CD4-positive, alpha-beta T cell treated with Interleukin-10 for 1 hour (primary cell): ENCODE data around the gene PDLIM5.
"Not testable (repeated sequence)": the region's sequence is repeated elsewhere in the genome, so short reads cannot be mapped to it uniquely, and the experiment has no call there.

Source experiments
- DNase-seq: peaks from one replicate; pipeline ENCODE4 v3.0.0-alpha.2; 2020

Gene PDLIM5

DNA sequence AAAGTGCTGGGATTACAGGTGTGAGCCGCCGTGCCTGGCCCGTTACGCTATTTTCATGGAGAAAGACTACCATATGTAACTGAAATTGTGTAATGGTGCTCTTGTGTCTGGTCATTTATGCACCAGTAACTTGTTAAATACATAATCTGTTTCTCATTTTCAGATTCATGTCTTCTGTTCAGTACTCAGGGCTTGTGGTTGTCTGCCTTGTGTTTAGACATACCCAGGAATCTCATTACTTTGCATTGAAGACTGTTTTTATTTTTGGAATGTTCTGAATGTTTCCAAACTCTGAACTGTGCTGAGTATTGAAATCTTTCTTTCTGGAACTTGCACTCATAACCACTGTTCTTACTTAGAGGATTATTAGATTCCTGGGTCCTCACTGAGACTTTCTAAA is 52.8 kb downstream of the PDLIM5 start:
- DNase-seq = no peak

DNA sequence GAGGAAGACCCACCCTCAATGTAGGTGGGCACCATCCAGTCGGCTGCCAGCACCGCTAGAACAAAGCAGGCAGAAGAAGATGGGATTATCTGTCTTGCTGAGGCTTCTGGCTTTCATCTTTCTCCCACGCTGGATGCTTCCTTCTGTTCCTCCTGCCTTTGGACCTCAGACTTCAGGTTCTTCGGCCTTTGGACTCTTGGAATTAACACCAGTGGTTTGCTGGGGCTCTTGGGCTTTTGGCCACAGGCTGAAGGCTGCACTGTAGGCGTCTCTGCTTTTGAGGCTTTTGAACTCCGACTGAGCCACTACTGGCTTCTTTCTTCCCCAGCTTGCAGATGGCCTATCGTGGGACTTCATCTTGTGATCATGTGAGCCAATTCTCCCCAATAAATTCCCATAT is 55.1 kb downstream of the PDLIM5 start:
- no peak for DNase-seq

DNA sequence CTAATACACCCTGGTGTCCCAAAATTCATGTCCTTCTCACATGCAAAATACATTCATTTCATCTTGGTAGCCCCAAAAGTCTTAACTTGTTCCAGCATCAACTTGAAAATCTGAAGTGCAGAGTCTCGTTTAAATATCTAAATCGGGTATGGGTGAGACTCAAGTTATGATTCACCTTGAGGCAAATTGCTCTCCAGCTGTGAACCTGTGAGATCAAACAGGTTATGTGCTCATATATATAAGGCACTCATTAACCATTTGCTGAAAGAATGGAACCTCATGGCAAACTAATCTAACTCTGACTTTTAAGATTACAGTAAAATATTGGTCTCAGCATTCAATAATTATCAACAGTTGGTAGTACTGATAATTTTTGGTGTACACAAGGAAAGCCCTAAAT is 55.5 kb downstream of the PDLIM5 start:
- no peak for DNase-seq

DNA sequence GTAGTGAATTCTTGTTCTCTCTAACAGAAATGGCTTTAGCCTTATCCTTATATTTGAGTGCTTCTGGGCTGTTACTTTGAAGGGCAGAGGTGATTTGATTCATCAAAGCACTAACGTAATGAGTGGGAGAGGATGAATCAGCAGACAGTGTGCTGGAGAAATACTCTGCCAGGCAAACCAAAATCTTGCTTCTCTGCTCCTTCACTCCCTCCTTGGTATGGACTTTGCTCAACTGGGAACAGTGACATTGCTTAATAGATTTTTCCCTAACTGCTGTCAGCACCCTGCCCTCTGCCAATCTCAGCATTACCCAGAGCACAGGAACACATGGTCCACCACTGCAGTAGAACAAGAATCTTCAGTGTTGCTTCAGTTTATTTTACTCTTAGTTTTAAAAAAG is 56.0 kb downstream of the PDLIM5 start:
- DNase-seq = no peak

DNA sequence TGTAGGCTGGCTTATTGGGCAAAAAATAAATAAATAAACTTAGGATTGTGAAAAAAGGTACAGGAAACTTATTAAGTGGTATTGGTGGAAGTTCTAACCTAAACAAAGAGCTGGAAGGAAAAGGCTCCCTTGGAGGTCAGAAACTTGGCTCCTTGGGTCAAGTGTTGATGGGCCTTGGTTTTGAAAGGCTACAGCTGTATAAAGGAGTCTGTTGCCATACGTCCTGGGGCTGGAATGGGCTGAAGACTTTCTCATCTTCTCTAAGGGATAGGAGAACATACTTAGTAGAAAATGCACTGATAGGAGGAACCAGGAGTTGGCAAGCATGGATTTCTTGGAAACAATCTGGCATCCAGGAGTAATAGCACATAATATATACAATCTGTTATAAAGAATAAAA is 56.6 kb downstream of the PDLIM5 start:
- no peak for DNase-seq

DNA sequence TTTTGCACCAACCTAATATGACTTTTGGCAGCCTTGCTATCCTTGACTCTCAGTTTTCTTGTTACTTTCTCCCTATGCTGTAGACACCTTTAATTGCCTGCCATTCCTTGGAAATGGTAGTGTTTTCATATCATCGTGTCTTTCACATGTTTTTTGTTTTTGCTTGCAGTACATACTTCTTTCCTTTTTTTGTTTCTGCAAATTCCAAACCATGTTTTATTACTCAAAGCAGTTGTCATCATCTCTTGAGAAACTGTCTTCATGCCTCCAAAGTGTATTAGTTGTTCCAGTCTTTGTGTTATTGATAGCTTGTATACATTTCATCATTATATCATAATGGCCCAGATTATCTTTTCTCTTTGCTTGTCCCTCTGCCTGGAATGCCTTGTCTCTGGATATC is 57.1 kb downstream of the PDLIM5 start:
- DNase-seq = no peak

DNA sequence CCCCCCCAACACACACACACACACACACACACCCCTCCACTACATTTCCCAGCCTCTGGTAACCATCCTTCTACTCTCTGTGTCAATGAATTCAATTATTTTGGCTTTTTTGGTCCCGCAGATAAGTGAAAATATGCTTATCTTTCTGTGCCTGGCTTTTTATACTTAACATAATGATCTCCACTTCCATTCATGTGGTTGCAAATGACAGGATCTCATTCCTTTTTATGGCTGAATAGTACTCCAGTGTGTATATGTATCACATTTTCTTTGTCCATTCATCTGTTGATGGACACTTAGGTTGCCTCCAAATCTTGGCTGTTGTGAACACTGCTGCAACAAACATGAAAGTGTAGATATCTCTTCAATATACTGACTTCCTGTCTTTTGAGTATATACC is 59.8 kb downstream of the PDLIM5 start:
- no peak for DNase-seq

DNA sequence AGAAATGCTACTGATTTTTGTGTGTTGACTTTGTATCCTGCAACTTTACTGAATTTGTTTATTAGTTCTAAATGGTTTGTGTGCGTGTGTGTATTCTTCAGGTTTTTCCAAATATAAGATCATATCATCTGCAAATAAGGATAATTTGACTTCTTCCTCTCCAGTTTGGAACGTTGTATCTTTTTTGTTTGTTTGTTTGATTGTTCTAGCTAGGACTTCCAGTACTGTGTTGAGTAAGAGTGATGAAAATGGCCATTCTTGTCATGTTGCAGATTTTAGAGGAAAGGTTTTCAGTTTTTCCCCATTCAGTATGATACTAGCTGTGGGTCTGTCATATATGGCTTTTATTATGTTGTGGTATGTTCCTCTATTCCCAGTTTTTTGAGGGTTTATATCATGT is 61.8 kb downstream of the PDLIM5 start:
- not testable (repeated sequence) for DNase-seq

DNA sequence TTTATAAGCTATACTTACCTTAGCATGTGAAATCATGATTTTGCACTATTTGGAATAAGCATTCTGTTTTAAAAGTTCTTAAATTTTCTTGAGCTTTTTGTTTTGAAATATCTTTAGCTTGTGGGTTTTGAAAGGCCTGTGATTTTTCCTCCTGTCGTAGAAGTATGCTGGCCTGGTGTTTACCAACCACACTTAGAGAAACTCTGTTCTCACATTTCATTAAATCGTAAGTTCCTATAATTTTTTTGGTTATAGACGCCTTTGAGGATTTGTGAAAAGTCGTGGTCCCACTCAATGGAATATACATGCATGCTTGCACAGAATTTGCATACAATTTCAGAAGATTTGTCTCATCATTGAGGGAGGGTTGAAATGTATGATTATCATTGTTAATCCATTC is 63.6 kb downstream of the PDLIM5 start:
- DNase-seq = no peak

DNA sequence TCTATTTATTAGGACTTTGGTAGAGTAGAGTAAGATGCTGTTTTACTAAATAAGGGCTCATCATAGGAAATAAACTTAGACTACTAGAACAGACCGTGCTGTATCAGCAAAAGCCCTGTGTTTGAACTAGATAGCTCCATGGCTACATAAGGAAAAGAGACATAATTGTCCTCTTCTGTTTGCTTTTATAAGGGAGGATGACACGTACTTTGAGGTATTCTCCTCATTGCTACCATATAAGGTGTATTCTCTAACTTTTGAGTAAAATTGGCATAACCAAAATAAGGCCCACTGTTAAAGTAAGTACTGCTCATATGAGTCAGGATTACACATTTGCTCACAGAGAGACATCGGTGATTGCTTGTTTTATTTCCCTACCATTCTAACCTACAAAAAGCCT is 64.3 kb downstream of the PDLIM5 start:
- DNase-seq = no peak

DNA sequence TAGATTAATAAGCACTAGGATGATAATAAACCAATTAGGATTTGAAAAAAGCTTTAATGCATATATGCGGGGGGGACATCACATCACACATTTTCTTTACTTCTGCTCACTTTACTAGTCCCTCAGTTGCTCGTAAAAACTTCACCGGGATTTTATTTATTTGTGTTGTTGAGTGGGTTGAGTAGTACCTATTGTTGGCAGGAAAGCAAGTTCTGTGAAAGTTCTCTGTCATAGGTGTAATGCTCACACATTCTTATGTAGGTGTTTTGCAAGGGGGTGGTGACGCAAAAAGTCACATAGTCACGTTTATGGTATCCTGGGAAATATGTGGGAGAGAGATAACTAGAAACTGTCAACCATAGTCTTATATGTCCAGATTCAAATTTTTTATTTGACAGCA is 65.3 kb downstream of the PDLIM5 start:
- no peak for DNase-seq

DNA sequence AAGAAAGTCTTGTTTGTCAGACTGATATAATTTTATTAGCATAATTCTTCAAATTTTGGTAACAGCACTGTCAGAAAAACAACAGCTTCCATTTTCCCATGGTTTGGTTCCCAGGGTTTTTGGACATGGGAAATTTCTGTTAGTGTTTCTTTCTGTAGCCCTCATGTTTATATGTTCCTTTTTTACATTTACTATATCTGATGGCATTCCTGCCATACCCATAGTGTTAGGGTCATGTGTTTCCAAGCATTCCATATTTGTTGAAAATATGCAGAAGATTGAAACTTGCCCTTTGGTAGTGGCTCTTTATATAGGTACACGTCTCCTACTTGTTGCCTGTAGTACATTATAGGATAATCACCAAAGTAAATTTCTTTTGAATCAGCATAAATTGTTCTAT is 65.8 kb downstream of the PDLIM5 start:
- DNase-seq = no peak

DNA sequence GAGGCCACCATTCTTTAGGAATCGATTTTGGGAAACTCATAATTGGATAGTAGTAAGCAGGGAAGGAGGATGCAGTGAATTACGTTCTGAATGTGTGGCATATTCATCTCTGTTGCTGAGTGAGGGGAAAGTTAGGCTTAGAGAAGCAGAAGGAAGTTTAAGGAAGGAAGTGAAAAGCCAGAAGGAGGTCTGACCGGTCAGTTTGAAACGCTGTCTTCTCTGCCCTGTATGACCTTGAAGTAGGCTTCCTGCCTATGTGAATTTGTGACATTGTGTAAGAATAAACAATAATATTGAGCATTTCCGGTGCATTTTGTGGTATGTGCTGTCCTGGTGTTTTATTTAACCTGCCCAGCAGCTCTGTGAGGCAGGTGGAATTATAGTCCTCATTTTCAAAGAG is 67.3 kb downstream of the PDLIM5 start:
- DNase-seq = no peak

DNA sequence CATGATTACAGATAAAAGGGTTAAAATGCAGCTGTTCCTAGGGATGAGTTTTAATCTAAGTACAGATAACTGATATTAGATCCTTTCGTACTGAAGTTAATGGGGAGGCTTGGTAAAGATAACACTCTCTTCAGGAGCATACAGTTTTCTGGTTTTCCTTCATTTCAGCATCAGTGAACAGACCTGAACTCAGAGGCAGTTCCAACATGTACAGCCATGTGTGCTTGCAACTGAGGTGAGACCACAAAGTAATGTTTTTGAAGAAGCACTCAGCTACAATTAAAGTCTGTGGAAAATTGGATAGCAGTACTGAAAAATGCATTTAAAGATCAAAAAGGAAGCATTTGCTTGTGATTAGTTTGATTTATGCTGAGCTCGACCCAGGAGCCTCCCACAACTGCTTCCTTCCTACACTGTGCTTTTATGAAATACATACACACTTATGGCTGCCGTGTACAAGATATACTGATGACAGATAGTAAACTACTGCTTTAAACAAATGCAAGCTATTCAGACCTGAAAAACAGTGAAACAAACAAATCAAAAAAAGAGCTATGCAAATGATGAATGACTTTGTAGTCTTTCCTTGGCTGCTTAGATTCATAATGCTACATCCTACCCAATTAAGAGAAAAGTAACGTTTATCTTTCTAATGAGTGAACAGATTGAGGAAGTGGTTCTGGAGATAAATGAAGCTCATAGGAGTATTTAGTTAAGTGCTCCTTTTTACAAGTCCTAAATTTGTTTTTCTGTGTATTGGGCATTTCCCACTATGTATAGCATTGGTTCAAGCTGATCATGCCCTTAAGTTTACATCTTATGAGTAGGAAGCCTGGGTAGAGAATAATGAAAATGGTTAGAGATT is 68.4 kb downstream of the PDLIM5 start:
- DNase-seq = no peak

DNA sequence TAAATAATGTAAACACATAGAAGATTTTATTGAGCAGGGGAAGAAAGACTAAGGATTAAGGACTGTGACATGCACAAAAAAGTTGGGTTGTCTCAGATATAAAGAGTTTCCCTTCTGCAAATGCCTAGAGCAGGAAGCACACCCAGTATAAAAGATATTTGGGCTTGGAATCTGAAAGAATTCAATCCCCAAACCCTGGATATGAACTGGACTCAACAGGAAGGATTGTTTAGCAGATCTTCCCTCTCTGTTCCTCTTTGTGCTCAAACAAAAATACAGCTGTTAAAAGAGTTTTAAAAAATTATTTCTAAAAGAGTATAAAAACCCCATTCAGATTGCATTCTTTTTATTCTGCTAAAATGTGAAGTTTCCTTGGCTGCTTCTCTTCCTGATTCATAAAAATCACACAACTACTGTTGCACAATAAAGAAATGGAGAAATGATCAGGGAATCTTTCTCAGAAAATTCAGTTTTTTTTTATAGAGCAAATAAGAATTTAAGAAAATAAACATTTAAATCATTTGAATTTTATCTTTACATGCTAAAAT is 71.4 kb downstream of the PDLIM5 start:
- no peak for DNase-seq

DNA sequence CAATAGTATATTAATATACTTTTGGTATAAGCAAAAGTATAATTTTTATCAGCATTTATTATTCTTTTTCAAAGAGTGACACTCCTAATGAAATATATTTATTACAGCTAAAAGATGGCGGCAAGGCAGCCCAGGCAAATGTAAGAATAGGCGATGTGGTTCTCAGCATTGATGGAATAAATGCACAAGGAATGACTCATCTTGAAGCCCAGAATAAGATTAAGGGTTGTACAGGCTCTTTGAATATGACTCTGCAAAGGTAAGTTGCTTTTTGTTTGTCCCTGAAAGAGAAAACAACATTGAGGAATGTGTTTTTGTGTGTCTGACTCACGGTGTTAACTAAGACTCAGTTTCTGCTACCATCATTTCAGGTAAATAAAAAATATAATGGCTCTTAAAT is 71.9 kb downstream of the PDLIM5 start:
- no peak for DNase-seq

DNA sequence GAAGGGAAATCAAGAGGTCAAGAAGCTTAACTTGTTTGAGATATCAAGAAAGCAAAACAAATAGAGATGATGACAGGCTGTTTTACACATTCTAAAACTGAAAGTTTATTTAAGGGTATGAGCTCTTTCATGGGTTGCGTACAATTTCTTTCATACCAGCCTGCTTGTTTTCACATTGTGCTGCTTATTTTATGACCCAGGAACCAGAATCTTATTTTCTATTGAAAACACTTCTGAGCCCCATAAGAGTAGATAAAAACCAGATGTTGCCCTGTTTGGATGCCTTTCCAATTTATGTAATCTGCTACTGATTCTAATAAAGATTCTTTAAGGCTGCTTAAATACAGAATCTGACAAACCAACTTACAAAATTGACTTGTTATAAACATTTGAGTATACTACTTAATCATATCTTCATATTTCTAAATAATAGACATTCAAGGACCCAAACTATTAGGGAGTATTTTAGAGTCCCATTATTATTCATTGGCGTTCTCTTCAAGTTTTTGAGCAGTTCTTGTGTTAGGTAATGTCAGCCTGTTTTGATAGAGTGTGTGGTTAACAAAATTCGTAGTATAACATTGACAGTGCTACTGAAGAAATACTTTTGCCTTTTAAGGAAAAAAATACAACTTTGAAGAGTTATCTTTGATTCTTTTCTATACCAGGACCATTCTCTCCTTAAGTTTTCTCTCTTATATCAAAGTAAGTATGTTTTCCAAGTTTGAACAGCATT is 74.4 kb downstream of the PDLIM5 start:
- no peak for DNase-seq

DNA sequence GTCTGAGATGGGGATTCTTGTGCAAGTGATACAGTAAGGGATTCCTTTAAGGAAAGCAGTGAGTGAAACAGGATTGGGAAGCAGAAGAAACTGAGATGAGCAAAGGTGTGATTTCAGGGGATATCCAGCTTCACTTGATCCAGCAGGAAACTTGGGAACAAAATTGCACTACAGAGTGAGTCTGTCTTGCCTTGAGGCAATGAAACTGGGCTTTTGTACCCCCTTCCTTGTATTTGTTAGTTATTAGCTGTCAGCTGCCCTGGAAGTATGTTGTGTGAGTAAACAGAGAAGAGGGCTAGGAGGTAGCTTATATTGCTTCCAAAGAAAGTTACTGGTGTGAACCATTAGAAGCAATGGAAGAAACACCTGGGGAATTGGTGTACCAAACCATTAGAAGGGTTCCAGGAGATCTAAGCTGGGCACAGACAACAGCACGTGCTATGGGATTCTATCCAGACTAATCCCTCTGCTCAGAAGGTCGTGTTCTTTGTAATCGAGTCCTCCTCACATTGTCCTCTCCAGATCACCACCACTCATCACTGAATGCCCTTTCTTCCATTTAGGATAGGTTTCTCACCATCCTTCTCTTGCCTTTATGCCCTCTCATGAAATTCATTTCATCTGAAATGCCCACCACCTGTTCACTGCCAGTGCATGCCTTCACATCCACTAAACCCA is 76.0 kb downstream of the PDLIM5 start:
- no peak for DNase-seq

DNA sequence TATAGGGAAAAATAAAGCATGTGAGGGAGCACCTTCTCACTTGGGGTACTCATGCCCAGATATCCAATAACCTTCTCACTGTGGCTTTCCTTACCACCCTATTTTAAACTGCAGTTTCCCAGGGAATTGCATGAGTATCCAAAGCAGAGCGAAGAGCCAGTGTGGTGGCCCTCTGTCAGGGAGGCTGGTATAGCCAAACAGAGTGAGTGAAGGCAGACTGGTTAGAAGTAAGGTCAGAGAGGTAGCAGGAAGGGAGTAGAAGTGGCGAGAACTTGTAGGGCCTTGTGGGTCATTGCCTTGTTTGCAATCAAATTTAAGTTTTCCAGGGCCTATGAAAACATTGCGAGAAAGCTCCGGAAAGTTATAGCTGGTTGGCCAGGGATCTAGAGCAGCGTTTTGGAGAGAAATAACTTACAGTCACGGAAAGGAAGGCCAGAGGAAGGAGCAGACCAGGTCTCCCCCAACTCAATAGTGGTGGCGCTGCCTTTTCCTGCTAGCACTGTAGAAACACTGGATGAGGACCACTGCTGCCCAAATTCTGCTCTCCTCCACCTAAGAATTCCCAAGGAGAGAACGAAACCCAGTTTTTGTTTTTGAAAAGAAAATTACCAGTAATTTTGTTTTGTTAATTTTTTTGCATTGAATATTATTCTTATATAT is 77.2 kb downstream of the PDLIM5 start:
- DNase-seq = no peak

DNA sequence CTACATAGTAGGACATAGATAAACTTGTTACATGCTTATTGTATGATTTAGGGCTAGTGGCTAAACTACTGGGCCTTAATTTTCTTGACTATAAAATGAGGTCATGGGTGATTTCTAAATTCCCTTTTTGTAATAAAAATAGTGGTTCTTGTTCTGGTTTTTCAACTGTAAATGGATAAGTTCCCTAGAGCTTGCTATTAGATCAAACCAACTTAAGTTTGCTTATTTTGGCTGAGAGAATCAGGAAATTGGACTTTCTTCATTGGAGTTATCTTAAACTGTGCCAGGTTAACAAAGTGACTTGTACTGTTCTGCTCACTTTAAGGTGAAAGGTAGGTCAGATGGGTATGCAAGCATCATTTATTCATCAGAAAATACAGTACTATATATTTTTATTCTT is 78.3 kb downstream of the PDLIM5 start:
- no peak for DNase-seq

DNA sequence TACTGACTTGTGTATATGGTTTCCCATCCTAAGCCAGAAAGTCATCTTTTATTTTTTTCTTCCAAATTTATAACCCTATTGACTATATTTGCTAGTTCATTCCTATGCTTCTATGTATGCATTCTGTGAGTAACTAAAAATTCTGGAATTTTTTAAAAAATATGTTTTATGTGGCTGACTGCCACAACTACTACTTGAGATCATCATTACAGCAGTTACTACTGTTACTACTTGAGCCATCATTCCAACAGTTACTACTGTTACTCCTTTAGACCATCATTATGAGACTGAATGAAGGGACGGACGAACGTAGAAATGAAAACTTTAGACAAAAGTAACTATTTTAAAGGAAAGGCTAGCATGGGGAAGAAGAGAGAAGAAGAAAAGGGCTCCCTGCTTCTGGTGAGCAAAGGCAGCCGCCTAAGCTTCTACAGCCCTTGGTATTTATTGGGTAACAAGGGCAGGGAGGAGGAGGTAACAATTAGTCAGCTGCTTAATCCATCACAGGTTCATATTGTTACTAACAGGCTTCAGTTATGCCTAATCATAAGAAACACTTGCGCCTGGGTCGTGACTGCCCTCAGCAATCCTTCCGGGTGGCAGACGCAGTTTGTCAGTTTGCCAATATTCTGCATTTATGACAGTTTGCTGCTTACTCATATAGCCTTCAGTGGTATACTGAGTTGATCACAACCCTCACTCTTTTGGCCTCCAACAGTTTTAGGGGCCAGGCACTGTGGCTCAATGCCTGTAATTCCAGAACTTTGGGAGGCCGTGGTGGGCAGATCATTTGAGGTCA is 80.4 kb downstream of the PDLIM5 start:
- DNase-seq = no peak
